Mucosa of stomach (tissue), 1 donor: Measurements from ENCODE around the gene CSDE1.
"Not testable (repeated sequence)": the region's sequence is repeated elsewhere in the genome, so short reads cannot be mapped to it uniquely, and the experiment has no call there.

Source experiments
- H3K27me3 ChIP-seq: one replicate; pipeline ENCODE4 v1.7.0; 2013; ENCODE audit warnings: mild to moderate bottlenecking, low read length; ENCODE audit not compliant: control insufficient read depth, insufficient read depth
- H3K36me3 ChIP-seq: one replicate; pipeline ENCODE4 v1.7.0; 2013; ENCODE audit warnings: low read length; ENCODE audit not compliant: control insufficient read depth, insufficient read depth
- H3K4me1 ChIP-seq: one replicate; pipeline ENCODE4 v1.7.0; 2013; ENCODE audit warnings: mild to moderate bottlenecking, low read length; ENCODE audit not compliant: control insufficient read depth, insufficient read depth
- H3K4me3 ChIP-seq: one replicate; pipeline ENCODE4 v1.7.0; 2013; ENCODE audit warnings: low read length
- H3K9ac ChIP-seq: one replicate; pipeline ENCODE4 v1.7.0; 2013; ENCODE audit warnings: mild to moderate bottlenecking, low read length, moderate library complexity
- H3K9me3 ChIP-seq: one replicate; pipeline ENCODE4 v1.7.0; 2013; ENCODE audit warnings: mild to moderate bottlenecking, low read length, moderate library complexity; ENCODE audit not compliant: control insufficient read depth
- donor health status: Pancreatic carcinoma.

Gene CSDE1

DNA sequence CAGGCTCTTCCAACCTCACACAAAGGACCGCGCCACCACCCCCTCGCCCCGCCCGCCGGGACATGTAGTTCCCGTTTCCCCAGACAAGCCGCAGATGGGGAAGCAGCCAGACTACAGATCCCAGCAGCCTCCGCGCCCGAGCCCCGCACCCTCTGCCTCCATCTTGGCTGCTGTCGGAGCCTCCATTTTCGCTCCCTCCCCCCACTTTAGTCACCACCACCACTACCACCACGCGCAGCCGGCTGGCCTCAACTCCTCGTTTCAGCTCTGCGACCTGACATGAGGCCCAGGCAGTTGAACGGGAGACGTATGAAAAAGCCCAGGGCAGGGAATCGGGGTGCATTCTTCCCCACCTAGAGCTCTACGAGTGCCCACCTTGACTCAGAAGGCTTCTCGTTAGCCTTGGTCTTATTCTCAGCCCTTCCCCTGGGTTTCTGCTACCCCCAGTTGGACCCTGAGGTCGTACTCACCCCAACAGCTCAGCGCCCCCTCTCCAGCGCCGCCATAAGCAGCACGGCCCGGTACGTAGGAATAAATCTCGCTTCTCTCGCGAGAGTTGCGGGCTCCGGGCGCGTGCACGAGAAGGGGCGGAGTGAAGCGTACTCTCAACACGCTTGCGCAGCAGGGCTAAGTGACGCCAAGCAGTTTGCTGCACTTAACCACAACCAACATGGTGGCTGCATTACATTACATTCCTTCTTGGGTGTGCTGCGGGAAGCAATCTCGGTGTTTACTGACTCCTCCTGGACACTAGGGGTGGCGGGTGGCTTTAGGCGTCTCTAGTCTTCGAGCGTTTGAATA lies at the start of gene CSDE1:
Gene CSDE1 (minus strand): TSS at position 530 of the 801 bp plus-strand sequence. CDS start 18,094 bp downstream, outside the sequence.
- Histone ChIP-seq H3K9me3 (no peaks in the 10 kb centered on the region), H3K4me1 (peaks cover 25% of the 10 kb centered on the region), H3K9ac (peak within 1 kb of the TSS; percentile 100), H3K4me3 (peak within 1 kb of the TSS; percentile 100), H3K36me3 (no peaks in the 10 kb centered on the region), H3K27me3 (no peaks in the 10 kb centered on the region)

DNA sequence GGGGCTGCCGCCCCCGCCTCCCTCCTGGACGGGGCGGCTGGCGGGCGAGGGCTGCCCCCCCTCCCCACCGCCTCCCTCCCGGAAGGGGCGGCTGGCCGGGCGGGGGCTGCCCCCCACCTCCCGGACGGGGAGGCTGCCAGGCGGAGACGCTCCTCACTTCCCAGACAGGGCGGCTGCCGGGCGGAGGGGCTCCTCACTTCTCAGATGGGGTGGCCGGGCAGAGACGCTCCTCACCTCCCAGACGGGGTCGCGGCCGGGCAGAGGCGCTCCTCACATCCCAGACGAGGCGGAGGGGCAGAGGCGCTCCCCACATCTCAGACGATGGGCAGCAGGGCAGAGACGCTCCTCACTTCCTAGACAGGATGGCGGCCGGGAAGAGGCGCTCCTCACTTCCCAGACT lies 46.7 kb upstream of the CSDE1 start:
- H3K4me3 ChIP-seq, H3K36me3 ChIP-seq, H3K9me3 ChIP-seq, H3K9ac ChIP-seq, H3K4me1 ChIP-seq, H3K27me3 ChIP-seq: not testable (repeated sequence)

DNA sequence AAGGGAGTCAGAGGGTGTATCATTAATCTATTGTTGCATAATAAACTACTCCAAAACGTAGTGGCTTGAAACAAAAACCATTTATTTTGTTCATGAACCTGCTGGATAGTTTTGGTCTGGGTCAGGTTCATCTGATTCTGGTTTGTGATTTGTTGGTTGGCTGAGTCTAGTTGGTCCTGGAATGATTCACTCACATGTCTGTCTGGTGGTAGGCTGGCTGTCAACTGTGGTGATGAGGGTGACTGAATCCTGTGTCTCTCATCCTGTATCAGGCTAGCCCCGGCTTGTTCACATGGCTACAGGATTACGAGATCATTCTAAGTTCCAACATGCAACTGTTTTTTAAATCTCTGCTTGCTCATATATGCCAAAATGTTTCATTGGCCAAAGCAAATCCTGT lies 45.2 kb upstream of the CSDE1 start:
- no peaks in the 10 kb centered on the region for H3K9me3 ChIP-seq
- no peaks in the 10 kb centered on the region for H3K36me3 ChIP-seq
- no peak overlapping the region for H3K4me3 ChIP-seq
- no peak overlapping the region for H3K9ac ChIP-seq
- no peaks in the 10 kb centered on the region for H3K4me1 ChIP-seq
- H3K27me3 ChIP-seq: no peaks in the 10 kb centered on the region

DNA sequence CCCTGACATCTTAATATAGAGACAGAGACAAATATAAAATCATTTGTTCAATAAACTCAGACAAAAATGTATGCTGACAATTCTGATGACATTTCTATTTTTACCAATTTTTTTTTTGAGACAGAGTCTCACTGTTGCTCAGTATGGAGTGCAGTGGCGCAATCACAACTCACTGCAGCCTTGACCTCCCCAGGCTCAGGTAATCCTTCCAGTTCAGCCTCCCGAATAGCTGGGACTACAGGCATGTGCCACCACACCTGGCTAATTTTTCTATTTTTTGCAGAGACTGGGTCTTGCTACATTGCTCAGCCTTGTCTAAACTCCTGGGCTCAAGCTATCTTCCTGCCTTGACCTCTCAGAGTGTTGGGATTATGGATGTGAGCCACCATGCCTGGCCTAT lies 36.3 kb upstream of the CSDE1 start:
- Histone ChIP-seq H3K36me3 (no peaks in the 10 kb centered on the region), H3K27me3 (no peaks in the 10 kb centered on the region), H3K9me3 (no peaks in the 10 kb centered on the region), H3K9ac (no peak overlapping the region), H3K4me3 (no peak overlapping the region), H3K4me1 (no peaks in the 10 kb centered on the region)

DNA sequence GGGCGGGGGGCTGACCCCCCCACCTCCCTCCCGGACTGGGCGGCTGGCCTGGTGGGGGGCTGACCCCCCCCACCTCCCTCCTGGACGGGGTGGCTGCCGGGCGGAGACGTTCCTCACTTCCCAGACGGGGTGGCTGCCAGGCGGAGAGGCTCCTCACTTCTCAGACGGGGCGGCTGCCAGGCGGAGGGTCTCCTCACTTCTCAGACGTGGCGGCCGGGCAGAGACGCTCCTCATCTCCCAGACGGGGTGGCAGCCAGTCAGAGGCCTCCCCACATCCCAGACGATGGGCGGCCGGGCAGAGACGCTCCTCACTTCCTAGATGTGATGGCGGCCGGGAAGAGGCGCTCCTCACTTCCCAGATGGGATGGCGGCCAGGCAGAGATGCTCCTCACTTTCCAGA lies 32.8 kb upstream of the CSDE1 start:
- not testable (repeated sequence) for H3K4me1 ChIP-seq, H3K9ac ChIP-seq, H3K36me3 ChIP-seq, H3K27me3 ChIP-seq, H3K4me3 ChIP-seq, H3K9me3 ChIP-seq

DNA sequence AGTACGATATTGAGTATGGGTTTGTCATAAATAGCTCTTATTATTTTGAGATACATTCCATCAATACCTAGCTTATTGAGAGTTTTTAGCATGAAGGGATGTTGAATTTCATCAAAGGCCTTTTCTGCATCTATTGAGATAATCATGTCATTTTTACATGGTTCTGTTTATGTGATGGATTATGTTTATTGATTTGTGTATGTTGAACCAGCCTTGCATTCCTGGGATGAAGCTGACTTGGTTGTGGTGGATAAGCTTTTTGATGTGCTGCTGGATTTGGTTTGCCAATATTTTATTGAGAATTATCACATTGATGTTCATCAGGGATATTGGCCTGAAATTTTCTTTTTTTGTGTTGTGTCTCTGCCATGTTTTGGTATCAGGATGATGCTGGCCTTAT lies 28.7 kb upstream of the CSDE1 start:
- H3K27me3 ChIP-seq, H3K9me3 ChIP-seq, H3K4me3 ChIP-seq, H3K36me3 ChIP-seq, H3K9ac ChIP-seq, H3K4me1 ChIP-seq: not testable (repeated sequence)

DNA sequence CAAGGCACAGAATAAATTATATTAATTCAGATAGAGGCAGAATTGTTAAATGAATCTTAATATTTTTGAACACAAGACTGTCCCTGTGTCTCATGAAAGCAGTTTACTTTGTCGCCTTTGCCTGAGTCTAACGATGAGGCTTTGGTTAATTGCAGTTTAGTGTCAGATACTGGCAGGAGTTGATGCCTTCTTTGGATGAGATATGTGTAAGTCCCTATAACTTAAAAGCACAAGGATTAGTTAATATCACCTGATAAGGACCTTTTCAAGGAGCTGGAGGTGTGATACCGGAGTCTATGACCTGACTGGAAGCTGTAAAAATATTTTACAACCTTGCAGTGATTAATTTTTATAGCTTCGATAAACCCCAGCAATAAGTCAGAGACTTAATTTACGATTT lies 24.7 kb upstream of the CSDE1 start:
- H3K4me1 ChIP-seq: peaks cover 4% of the 10 kb centered on the region
- no peak overlapping the region for H3K4me3 ChIP-seq
- H3K36me3 ChIP-seq: no peaks in the 10 kb centered on the region
- no peaks in the 10 kb centered on the region for H3K9me3 ChIP-seq
- no peaks in the 10 kb centered on the region for H3K27me3 ChIP-seq
- H3K9ac ChIP-seq: no peak overlapping the region

DNA sequence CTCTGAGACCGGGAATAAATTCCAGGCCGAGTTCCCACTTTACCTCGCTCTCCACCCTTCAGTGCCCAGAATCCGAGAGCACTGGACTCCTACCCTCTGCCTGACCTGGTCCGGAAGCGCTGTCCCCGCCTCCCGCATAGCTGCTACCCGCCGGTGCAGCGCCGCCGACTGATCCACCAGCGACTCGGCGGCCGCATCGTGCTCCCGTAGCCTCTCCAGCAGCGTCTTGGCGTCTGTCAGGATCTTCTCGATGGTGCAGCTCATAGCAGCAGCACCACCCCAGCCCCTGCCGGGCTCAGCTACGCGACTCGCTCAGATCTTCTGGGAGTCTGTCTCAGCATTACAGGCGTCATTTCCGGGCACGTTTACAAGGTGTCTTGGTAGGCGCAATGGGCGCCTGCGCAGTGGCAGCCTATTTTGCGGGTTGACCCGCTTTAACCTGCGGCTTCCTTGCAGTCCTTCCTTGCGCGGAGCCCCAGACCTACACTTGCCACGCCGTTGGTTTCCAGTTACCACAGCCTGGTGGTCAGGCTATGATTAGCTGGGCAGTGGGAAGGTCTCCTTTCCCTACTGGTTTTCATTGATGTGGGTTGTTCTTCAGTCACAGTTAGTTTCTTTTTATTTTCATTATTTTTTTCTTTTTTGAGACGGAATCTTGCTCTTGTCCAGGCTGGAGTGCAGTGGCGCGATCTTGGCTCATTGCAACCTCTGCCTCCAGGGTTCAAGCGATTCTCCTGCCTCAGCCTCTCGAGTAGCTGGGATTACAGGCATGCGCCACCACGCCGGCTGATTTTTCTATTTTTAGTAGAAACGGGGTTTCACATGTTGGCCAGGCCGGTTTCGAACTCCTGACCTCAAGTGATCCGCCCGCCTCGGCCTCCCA lies 22.8 kb upstream of the CSDE1 start, which contains the start of gene SIKE1:
Gene SIKE1 (minus strand): TSS at position 342 of the 883 bp plus-strand sequence. CDS start 78 bp downstream, at position 264.
- Histone ChIP-seq H3K27me3 (no peaks in the 10 kb centered on the region), H3K4me3 (peak within 1 kb of the TSS; percentile 74), H3K4me1 (peaks cover 4% of the 10 kb centered on the region), H3K9ac (peak within 1 kb of the TSS; percentile 84), H3K9me3 (no peaks in the 10 kb centered on the region), H3K36me3 (no peaks in the 10 kb centered on the region)

DNA sequence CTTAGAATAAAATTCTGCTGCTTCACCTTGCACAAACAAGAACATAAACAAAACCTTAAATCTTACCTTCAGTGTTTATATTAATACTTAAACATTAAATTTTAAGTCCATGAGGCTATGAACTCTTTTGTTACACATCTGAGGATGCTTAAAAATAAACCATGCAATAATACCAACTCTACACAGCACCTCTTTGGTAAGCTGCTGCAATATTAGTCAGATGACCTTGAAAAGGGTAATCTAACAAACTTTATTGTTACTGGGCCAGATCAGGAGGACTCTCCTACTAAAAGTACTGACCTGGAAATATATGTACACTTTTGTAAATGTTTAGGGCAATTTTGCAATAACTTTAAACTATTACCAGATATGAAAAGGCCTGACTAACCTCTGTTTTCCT lies 21.9 kb upstream of the CSDE1 start:
- peaks cover 4% of the 10 kb centered on the region for H3K4me1 ChIP-seq
- H3K9ac ChIP-seq: peak overlapping the region; percentile 84
- no peaks in the 10 kb centered on the region for H3K27me3 ChIP-seq
- no peaks in the 10 kb centered on the region for H3K9me3 ChIP-seq
- no peaks in the 10 kb centered on the region for H3K36me3 ChIP-seq
- H3K4me3 ChIP-seq: peak overlapping the region; percentile 74

DNA sequence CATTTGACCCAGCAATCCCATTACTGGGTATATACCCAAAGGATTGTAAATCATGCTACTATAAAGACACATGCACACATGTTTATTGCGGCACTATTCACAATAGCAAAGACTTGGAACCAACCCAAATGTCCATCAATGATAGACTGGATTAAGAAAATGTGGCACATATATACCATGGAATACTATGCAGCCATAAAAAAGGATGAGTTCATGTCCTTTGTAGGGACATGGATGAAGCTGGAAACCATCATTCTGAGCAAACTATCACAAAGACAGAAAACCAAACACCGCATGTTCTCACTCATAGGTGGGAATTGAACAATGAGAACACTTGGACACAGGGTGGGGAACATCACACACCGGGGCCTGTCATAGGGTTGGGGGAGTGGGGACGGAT lies 18.9 kb upstream of the CSDE1 start:
- not testable (repeated sequence) for H3K36me3 ChIP-seq

DNA sequence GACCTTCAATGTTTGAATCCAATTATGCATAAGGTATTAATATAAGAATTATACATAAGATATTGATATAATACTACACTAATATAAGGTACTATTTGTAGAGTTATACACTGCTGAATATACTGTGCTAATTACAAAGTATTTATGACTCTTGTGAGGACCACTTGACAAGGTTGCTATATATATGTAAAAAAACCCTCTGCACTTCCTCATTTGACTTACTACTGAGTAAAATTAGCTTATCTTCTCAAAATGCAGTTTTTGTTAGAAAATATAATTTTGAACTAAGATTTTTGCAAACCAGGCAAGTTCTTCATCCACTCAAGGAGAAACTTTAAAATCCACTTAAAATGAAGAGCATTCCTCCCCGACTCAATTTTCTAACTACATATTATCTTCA lies 14.2 kb upstream of the CSDE1 start:
- H3K4me1 ChIP-seq: no peaks in the 10 kb centered on the region
- no peaks in the 10 kb centered on the region for H3K27me3 ChIP-seq
- H3K9me3 ChIP-seq: no peaks in the 10 kb centered on the region
- no peak overlapping the region for H3K4me3 ChIP-seq
- no peaks in the 10 kb centered on the region for H3K36me3 ChIP-seq
- no peak overlapping the region for H3K9ac ChIP-seq

More for the DNA sequence above, 18.9 kb upstream of the CSDE1 start:
- not testable (repeated sequence) for H3K4me1 ChIP-seq, H3K9me3 ChIP-seq, H3K4me3 ChIP-seq, H3K9ac ChIP-seq, H3K27me3 ChIP-seq

DNA sequence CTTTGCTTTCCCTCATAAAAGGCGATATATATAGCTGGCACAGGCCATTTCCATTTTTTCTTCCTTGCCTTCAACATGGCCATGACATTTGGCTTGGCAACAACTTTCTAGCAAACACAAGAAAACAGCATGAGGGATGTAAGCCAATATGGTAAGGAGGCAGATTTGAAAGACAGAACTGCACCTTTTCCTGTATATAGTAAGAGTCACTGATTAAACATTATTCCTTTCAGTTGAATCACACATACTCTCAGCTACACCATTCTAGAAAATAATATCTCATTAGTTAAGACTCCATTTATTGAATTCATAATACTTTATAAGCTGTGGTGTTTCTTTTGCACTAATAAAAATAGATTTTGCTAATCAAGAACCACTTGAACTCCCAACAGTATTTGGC lies 13.2 kb upstream of the CSDE1 start:
- Histone ChIP-seq H3K4me1 (no peaks in the 10 kb centered on the region), H3K36me3 (no peaks in the 10 kb centered on the region), H3K27me3 (no peaks in the 10 kb centered on the region), H3K9me3 (no peaks in the 10 kb centered on the region), H3K4me3 (no peak overlapping the region), H3K9ac (no peak overlapping the region)
